Activated CD4-positive, alpha-beta T cell treated with anti-CD3 and anti-CD28 coated beads, Interleukin-2, amount 50 U/mL, for 16 hours (primary cell): ENCODE results near the gene TECTA.
"Not testable (repeated sequence)": the region's sequence is repeated elsewhere in the genome, so short reads cannot be mapped to it uniquely, and the experiment has no call there.

Experiments used
- DNase-seq: peaks from one replicate; pipeline ENCODE4 v3.0.0-alpha.2; 2020

TECTA gene

DNA sequence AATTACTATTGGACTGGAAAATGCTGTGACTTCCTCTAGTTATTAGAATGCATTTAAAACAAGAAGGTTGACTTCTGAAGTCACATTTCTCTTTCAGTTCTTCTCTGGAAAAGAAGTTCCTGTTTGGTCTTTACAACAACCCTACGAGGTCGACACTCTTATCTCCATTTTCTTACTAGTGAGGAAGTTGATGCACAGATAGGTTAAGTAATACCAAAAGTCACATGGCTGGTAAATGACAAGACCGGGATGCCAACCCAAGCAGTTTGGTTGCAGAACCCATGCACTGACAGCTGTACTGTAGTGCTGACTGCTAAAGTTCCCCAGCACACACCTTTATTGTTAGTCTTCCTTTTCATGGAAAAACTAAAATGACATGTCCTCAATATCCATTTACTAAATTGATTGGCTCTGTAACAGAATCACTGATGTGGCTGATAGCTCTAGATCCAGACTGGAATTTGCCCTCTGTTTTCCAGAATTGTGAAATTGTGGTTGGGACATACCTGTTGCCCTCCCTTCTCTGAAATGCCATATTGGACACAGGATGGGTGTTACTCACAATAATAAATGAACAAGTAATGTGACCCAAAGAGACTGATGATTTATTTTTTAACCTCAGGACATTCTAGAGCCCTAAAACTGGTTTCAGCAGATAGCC, 9.4 kb upstream of the TECTA start:
- peak; percentile 3 for DNase-seq

DNA sequence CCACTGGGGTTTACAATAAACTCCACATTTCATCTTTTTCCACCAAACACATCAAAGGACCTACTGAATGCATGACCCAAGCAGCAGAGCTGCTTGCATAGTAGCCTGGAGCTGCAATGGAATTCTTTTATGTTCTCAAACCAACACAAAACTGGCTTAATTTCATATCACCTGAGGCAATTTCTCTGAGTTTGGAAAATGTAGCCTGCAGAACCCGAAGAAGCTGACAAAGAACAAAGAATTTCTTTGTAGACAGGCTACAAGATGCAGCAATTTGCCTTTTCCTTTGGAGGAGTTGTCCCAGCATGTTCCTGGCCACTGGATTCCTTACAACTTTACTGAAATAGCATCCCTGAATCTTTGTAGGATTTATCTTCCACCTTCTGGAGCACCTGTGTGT, 5.5 kb upstream of the TECTA start:
- DNase-seq = no peak

DNA sequence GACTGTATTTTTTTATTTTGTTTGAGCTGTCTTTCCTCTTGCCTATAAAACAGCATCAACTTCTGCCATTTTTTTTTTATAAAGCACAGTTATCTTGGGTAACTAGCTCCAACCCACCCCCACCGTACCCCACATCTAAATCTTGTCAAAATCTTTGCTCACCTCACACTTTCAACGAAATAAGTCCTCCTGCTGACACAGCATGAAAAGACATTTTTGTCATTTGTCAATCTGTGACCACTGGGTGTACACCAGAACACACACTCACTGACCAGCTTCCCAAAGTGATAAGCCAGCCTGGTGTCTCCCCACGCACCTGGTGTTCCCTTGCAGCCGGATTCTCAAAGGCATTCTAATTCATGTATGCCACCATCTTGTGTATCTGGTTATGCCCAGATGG, 1.7 kb upstream of the TECTA start:
- DNase-seq = no peak

GRCh38 chr11:121099885-121100284, 1.2 kb upstream of the TECTA start:
- no peak for DNase-seq

DNA sequence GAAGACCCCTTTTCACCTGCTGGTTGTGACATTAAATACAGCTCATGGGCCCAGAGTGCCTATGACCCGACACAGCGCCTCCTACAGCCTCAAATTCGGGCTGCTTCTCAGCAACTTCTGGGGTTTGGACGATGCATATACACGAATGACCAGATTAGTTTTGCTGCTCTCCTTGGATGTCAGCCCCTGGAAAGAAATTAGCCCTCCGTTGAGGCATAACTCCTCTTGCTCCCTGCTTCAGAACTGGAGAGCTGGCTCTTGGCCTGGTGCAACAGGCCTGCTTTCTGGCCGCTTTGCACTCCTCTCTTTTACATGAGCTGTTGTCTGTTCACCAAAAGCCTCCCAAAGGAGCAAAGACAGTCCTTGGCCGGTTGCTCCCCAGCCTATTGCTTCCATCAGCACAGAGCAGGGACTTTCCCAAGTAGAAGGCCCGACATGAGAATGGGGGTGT, 3.3 kb downstream of the TECTA start:
- no peak for DNase-seq

DNA sequence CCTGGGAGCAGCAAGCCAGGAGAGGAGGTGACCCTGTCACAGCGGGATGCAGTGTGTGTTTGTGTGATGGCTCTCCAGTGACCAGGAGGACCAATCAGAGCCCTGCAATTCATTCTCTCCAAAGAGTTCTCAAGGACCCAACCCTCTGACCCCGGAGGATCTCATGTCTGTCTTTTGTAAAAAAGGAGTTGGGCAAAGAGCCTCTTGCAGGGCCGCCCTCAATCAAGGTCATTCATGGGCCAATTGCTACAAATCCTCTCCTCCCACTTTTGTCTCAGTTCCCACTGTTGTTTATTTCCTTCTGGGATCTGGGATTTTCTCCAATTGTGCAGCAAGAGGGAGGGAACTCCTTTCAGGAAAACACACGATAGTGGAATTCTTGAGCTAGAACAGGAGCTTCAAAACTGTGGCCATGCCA, 4.0 kb downstream of the TECTA start:
- DNase-seq = no peak

DNA sequence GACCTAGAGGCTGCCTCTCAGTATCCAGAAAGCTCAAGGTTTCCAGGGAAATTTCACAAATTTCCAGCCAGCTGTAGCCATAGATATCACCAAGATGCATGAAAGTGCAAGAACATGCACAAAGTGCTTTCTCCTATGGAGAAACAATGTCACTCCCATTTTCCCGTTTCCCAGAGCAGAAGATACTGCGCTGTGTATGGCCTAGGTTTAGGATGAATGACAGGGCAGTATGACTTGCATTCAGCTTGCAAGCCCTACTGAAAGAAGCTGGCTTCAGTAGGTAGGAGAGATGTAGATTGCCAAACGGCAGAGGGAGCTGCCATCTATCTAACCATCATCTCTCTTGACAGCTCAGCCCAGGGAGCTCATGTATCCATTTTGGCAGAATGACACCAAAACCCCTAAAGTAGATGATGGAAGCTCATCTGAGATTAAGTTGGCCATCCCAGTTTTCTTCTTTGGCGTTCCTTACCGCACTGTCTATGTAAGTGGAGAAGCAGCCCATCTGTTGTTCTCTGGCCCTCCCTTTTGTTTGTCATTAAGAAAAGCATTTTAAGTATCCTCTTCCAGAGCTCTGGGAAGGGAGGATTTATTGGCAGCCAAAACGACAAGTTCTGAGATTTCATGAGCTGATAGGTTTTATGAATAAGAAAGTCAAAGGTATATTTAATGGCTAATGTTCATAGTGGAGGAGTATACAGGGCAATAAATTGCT, 4.6 kb downstream of the TECTA start:
- no peak for DNase-seq

DNA sequence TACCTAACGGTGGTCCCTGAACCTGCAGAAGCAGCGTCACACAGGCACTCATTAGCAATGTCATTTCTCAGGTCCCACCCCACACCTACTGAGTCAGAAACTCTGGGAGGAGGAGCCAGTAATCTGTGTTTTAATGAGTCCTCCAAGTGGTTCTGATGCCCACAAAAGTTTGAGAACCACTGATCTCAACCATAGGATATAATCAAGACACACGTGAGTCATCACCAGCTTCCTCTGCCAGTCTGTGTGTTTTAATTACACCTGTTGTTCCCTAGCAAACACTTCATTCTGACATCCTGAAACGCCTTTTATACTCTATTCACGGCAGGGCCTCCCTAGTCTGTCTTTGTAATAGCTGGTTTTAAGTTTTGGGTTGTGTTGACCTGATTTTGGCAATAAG, 5.8 kb downstream of the TECTA start:
- DNase-seq = peak; percentile 5

GRCh38 chr11:121108413-121108812, 7.4 kb downstream of the TECTA start:
- no peak for DNase-seq

DNA sequence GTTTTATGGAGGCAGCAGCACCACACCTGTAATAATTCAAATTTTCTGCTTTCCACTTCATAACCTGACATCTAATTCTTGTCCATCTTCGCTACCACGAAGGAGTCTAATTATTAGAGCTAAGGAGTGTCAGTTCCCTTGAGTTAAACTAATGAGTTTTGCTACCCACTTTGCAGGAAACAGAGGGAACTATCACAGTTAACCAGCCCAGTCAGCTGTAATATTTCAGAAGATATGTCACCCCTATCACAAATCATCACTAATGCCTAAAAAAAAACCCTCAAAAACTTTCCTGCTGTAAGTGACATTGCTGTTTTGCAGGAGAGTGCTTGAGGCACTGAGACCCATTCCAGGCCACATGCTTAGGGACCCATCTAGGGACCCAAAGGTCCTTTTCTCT, 8.4 kb downstream of the TECTA start:
- no peak for DNase-seq

DNA sequence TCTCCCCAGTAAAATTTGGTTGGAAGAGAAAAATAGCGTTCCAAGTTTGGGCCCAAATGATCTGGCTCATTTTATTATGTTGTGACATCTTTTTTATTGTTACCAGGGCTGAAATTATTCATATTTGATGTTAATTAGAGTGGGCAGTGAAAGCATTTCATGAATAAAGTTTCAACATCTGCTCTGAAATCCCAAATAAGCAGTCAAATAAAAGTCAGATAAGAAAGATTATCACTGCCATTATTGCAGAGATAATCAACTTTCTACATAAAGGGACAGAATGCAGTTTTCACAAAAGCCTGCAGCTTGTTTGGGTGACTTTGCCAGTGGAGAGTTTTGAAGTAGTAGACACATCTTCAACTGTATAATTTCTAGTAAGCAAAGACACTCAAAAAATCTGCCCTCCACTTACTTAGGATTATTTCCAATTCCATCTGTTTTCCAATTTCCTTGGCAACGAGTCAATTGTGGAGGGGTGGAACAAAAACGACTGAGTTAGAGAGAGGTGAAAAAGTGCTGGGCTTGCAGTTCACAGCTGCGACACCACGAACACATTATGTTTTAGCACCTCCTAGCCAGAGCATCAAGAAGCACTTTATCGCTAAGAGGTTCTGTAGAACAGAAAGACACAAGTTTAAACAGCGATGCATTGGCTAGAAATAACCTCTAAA, 9.0 kb downstream of the TECTA start:
- DNase-seq = no peak

DNA sequence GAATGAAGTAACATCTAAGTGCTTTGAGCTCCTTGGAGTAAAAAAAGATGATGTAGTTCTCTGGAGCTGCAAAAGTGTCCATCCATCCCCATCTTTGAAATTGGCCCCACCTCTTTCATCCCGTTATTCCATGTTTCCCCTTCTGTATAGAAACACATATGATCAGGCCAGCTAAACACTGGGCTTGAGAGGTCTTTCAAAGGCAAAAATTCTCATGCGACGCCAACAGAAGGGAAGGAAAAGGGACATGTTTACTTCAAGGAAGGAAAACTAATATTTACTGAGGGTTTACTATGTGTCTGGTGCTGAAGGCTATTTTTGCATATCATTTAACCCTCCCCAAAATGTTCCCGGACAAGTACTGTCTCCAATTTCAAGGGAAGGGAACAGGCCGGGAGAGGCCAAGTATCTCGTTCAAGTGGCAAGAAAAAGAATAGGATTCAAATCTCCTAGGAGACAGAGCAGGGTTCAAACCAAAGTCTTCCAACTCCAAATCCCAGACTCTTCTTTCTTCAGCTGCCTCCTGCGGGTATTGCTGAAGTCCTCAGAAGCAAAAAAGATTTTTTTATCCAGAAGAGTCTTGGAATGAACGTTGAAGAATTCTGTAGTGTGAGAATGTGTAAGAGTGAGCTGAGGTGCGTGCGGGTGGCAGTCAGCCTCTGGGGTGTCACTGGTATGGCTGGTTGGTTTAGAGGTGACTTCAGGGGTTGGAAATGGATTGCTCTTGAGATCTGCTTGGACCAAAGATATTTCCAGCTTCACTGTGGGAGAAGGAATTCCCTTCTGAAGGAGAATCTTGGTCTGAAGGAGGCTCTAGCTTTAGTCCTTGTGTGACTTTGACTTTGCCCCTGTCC, 10.1 kb downstream of the TECTA start:
- no peak for DNase-seq

DNA sequence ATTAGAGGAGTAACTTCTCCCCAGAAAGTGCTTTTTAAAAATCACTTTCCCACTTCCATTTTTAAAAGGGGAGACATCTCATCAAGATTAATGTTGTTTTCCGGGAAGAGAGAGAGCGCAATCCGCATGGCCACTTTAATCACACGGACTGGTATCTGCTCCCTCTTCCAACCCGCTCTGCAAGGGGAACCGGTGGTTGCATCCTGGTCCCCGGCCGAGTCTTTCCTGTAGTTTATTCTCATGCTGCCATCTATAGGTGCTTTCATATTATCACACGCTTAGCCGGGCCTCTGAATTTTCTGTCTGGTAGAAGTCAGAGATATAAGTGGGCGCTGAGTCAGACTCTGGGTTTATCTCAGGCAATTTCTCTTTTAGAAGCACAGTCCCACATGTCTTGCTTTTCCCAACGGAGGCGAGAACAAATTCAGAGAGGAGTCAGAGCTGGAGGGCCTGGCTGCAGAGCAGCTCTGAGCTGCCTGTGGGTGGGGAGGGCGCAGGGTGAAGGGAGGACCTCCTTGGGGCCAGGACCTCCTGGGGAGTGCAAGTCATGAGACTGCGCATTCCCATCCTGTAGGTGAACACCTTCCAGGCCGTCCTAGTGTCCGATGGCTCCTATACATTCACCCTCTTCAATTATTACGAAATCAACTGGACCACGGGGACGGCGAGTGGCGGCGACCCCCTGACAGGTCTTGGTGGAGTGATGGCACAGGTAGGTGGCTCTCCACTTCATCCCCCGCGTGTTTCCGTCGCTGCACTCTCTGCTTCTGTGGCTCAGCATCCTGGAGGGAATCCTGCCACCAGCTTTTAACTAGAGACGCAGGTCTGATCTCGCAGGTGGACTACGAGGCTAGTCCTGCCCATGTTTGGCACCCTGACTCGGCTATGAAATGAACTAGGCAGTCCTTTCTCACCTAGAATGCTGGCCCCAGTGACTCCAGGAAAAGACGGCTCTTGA, 11.7 kb downstream of the TECTA start:
- DNase-seq = peak; percentile 48

DNA sequence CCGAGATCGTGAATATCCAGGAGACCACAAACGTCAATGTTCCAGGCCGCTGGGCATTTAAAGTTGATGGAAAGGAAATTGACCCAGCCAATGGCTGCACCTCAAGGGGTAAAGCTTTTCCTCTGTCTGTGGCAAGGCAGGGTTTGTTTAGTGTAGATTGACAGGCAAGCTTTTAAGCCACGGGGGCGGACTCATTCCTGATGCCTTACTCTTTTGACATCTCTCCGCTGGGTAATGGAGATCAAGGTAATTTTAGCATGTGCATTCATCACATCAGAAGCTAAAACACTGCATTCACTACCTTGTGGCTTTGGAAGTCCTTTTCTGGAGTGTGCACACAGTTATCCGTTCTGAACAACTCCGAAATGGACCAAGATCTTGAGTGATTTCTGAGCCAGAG, 12.6 kb downstream of the TECTA start:
- no peak for DNase-seq

- not testable (repeated sequence) for DNase-seq
These were observed 14.0 kb downstream of the TECTA start for GRCh38 chr11:121115024-121115423.

DNA sequence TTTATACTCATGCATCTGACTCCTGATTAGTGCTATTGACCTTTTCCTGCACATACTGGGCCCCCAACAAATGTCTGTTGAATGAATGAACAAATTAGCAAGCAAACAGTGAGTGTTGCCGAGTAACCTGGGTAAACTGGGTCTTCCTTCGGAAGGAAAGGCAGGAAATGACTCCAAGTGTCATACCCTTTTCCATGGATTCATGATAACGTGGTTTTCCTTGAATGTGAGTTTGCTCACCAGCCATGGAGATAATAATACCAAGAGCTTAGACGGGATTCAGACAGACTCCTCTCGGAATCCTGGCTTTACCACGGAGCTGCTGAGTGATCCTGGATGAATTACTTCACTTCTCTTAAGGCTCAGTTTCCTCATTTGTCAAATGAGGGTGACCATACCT, 16.7 kb downstream of the TECTA start:
- DNase-seq = no peak

DNA sequence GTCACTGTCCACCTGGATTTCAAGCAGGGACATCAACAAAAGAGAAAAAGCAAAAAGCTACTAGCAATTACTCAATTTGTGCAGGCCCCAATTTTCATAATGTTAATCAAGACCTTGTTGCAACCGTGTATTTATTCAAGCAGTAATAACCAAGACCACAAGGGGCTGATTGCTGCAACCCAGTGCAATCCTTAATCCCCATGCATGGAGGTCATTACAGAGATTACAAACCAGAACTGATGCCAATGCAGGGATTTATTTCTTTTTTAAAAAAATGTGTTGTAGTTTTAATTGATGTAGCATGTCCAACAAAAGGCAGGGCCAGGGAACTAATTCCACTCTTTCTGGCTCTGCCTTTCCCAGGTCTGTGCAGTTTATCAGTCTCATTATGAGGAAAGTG, 18.4 kb downstream of the TECTA start:
- no peak for DNase-seq

- no peak for DNase-seq
These were observed 21.3 kb downstream of the TECTA start for GRCh38 chr11:121122328-121122727.

GRCh38 chr11:121123496-121124069, 22.5 kb downstream of the TECTA start:
- no peak for DNase-seq

GRCh38 chr11:121127809-121128208, 26.8 kb downstream of the TECTA start:
- DNase-seq = no peak
